Stomach smooth muscle (tissue), 2 donors: ENCODE results near the gene SYNGR3.
"Not testable (repeated sequence)": the region's sequence is repeated elsewhere in the genome, so short reads cannot be mapped to it uniquely, and the experiment has no call there.

ENCODE experiments used
- H3K27ac ChIP-seq: one replicate; pipeline ENCODE4 v1.7.0; 2013; ENCODE audit warnings: mild to moderate bottlenecking, low read length, inconsistent platforms
- H3K27me3 ChIP-seq, 2 donors: one replicate each; pipeline ENCODE4 v1.7.0; 2013; ENCODE audit warnings: low read length in 2 of 2; ENCODE audit not compliant: insufficient read depth in 2 of 2, control insufficient read depth in 1 of 2
- H3K36me3 ChIP-seq, 2 donors: one replicate each; pipeline ENCODE4 v1.7.0; 2013; ENCODE audit warnings: low read length in 2 of 2; ENCODE audit not compliant: control insufficient read depth in 2 of 2, insufficient read depth in 2 of 2
- H3K4me1 ChIP-seq: one replicate; pipeline ENCODE4 v1.7.0; 2013; ENCODE audit warnings: low read length; ENCODE audit not compliant: control insufficient read depth, insufficient read depth
- H3K4me3 ChIP-seq, 2 donors: one replicate each; pipeline ENCODE4 v1.7.0; 2013; ENCODE audit warnings: low read length in 2 of 2
- H3K9ac ChIP-seq, 2 donors: one replicate each; pipeline ENCODE4 v1.7.0; 2013; ENCODE audit warnings: low read length in 2 of 2, mild to moderate bottlenecking in 1 of 2
- H3K9me3 ChIP-seq, 2 donors: one replicate each; pipeline ENCODE4 v1.7.0; 2013; ENCODE audit warnings: low read length in 2 of 2; ENCODE audit not compliant: control insufficient read depth in 2 of 2
- donor health status: healthy.
- donor health status: Pancreatic carcinoma.

SYNGR3 gene

GRCh38 chr16:1946495-1947368, 43.0 kb upstream of the SYNGR3 start:
- H3K9me3 ChIP-seq, result no peaks in the 10 kb centered on the region
- peaks cover 16% of the 10 kb centered on the region for H3K4me1 ChIP-seq
- H3K27me3 ChIP-seq, result no peaks in the 10 kb centered on the region
- H3K27ac ChIP-seq, result no peak overlapping the region
- H3K9ac ChIP-seq, result no peak overlapping the region
- no peaks in the 10 kb centered on the region for H3K36me3 ChIP-seq
- no peak overlapping the region for H3K4me3 ChIP-seq

- Histone ChIP-seq H3K36me3 (no peaks in the 10 kb centered on the region), H3K4me3 (no peak overlapping the region), H3K27ac (no peak overlapping the region), H3K4me1 (peaks cover 10% of the 10 kb centered on the region), H3K27me3 (no peaks in the 10 kb centered on the region), H3K9ac (no peak overlapping the region), H3K9me3 (no peaks in the 10 kb centered on the region)
Measured at GRCh38 chr16:1947369-1947670, 42.5 kb upstream of the SYNGR3 start.

DNA sequence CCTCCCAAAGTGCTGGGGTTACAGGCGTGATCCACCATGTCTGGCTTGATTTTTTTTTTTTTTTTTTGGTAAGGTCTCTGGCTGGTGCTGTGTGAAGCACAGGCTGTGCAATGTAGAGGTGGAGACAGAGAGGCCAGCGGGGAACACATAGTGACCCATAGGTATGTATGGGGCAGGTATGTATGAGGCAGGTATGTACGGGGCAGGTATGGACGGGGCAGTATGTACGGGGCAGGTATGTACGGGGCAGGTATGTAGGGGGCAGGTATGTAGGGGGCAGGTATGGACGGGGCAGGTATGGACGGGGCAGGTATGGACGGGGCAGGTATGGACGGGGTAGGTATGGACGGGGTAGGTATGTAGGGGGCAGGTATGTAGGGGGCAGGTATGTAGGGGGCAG, 40.3 kb upstream of the SYNGR3 start:
- no peak overlapping the region for H3K4me3 ChIP-seq
- no peak overlapping the region for H3K27ac ChIP-seq
- no peaks in the 10 kb centered on the region for H3K27me3 ChIP-seq
- H3K36me3 ChIP-seq, result no peaks in the 10 kb centered on the region
- H3K9ac ChIP-seq, result no peak overlapping the region
- H3K9me3 ChIP-seq, result no peaks in the 10 kb centered on the region
- H3K4me1 ChIP-seq, result no peaks in the 10 kb centered on the region

DNA sequence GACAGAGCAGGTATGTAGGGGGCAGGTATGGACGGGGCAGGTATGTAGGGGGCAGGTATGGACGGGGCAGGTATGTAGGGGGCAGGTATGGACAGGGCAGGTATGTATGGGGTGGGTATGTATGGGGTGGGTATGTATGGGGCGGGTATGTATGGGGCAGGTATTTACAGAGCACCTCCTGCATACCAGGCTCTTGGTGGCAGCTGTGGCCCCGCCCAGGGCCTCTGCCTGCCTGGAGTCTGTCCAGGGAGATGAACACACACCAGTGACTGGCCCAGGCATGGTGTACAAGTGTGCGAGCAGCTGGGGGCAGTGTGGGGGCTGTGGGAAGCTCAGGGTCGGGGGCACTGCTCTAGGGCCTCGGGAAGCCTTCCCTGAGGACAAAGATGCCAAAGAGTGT, 39.7 kb upstream of the SYNGR3 start:
- Histone ChIP-seq H3K4me1 (no peaks in the 10 kb centered on the region), H3K4me3 (no peak overlapping the region), H3K27me3 (no peaks in the 10 kb centered on the region)

DNA sequence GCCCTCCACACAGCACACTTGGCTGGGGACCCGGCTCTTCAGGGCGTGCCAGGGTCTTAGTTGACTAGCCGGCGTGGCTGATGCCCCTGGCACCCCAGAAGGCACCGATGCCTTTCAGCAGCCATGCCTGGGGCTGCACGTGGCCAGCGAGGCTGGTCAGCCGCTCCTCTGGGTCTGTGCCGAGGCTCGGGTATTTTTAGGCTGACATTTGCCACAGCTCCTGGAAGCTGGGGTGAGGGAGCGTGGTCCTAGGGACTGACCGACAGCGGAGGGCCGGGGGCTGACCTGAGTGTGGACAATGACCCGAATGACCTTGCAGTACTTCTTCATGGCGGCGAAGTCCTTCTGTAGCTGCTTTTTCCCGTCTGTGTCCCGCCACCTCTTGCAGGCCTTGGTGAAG, 39.2 kb upstream of the SYNGR3 start:
- Histone ChIP-seq H3K9ac (no peak overlapping the region), H3K27ac (no peak overlapping the region), H3K27me3 (no peaks in the 10 kb centered on the region), H3K4me1 (no peaks in the 10 kb centered on the region), H3K4me3 (no peak overlapping the region), H3K36me3 (no peaks in the 10 kb centered on the region), H3K9me3 (no peaks in the 10 kb centered on the region)

More for the DNA sequence above, 39.7 kb upstream of the SYNGR3 start:
- no peaks in the 10 kb centered on the region for H3K36me3 ChIP-seq
- no peaks in the 10 kb centered on the region for H3K9me3 ChIP-seq
- H3K9ac ChIP-seq, result no peak overlapping the region
- H3K27ac ChIP-seq, result no peak overlapping the region

GRCh38 chr16:1953734-1954133, 36.0 kb upstream of the SYNGR3 start:
- Histone ChIP-seq H3K9ac (no peak overlapping the region), H3K4me1 (peaks cover 1% of the 10 kb centered on the region), H3K4me3 (no peak overlapping the region), H3K27ac (no peak overlapping the region), H3K9me3 (no peaks in the 10 kb centered on the region), H3K36me3 (no peaks in the 10 kb centered on the region), H3K27me3 (no peaks in the 10 kb centered on the region)

GRCh38 chr16:1957434-1958142, 32.2 kb upstream of the SYNGR3 start:
- not testable (repeated sequence) for H3K27me3 ChIP-seq, H3K27ac ChIP-seq, H3K9ac ChIP-seq, H3K9me3 ChIP-seq, H3K4me3 ChIP-seq
- Histone ChIP-seq H3K4me1 (peaks cover 14% of the 10 kb centered on the region), H3K36me3 (peaks cover 7 to 11% of the 10 kb centered on the region in 2 donors)

- H3K9me3 ChIP-seq, H3K9ac ChIP-seq, H3K27me3 ChIP-seq, H3K4me3 ChIP-seq, H3K27ac ChIP-seq: not testable (repeated sequence)
- Histone ChIP-seq H3K4me1 (peaks cover 14% of the 10 kb centered on the region), H3K36me3 (peaks cover 11 to 14% of the 10 kb centered on the region in 2 donors)
Measured at GRCh38 chr16:1958143-1958491, 31.7 kb upstream of the SYNGR3 start.

DNA sequence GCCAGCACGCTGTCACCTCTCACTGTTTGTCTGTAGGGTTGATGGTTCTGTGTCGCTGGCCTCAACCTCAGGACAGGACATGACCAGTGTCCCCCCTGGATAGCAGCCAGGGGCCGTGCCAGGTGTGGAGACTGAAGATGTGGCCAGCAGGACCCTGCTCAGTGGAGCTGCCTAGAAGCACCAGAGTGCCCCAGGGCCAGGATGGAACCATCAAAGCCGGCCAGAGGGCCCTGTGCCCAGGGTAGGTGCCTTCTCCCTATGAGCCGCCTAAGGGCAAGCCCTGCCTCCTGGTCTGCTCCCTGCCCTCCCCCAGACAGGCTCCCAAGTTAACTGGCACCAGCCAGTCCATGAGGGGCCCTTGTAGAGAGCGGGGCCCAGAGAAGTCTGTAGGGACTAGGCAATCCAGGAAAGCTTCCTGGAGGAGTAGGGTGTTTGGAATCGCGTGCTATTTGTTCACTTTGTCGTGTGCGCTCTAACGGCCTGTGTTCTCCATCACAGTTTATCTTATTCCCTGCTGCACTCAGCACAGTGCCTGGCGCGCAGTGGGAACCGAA, 31.0 kb upstream of the SYNGR3 start:
- no peaks in the 10 kb centered on the region for H3K27me3 ChIP-seq
- H3K9me3 ChIP-seq, result no peaks in the 10 kb centered on the region
- H3K9ac ChIP-seq, result peak overlapping the region; percentile 66 to 90
- H3K4me1 ChIP-seq, result peaks cover 18% of the 10 kb centered on the region
- H3K27ac ChIP-seq, result peak overlapping the region; percentile 87
- H3K36me3 ChIP-seq, result peaks cover 13 to 16% of the 10 kb centered on the region in 2 donors
- H3K4me3 ChIP-seq, result peak overlapping the region; percentile 18 to 86

DNA sequence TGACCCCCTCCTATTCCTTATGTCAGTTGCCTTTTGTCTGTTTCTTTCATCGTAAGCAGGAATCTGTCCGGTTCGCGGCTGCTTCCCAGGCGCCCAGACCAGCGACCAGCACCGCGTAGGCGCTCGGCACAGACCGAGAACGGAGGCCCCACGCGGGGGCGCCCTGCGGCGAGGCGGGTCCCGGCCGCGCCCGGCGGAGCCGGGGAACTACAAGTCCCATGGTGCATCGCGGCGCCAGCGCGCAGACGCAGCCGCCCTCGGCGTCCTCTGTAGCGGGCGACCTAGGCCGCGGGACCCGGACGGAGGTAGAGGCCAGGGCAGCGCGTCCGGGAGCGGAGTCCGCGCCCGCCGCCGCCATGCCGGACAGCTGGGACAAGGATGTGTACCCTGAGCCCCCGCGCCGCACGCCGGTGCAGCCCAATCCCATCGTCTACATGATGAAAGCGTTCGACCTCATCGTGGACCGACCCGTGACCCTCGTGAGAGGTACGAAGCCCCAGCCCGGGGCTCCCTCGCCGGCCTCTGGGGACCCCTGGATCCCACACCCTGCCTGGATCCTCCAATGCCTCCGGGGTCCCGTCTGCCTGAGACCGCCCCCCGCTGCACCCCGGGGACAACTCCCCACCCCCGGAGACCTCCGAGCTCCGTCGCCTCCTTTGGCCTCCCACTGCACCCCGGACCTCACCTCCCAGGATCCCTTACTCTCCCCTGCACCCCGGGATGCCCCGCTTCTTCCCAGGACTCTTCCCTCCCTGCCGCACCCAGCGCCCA, 30.3 kb upstream of the SYNGR3 start, which contains the start of gene NDUFB10:
Gene NDUFB10, plus strand, starts transcription at position 270 of the 771 bp plus-strand sequence. Its CDS starts 87 bp downstream, at position 357.
- Histone ChIP-seq H3K9me3 (no peaks in the 10 kb centered on the region), H3K9ac (peak within 1 kb of the TSS; percentile 90), H3K36me3 (peaks cover 14 to 18% of the 10 kb centered on the region in 2 donors), H3K27me3 (no peaks in the 10 kb centered on the region), H3K4me1 (peaks cover 24% of the 10 kb centered on the region), H3K4me3 (peak within 1 kb of the TSS; percentile 79 to 86), H3K27ac (peak within 1 kb of the TSS; percentile 87)
